Subcutaneous adipose tissue (tissue), 4 donors: ENCODE measurements around the gene HYCC2. TPM values are rescaled to one million over a fixed set of nuclear protein-coding genes. Genes with fewer than 3 reads are reported as not detected.

ENCODE experiments used
- total RNA-seq, 4 donors: library from RNA; depleted of rRNA; stranded (reverse); fragments of >200 nt; gene quantifications; one replicate each; pipeline ENCODE4 v1.1.0, GENCODE V29; 2016
- TF ChIP-seq, protein P1 (sequence below): fragments of 450-650 bp; IDR thresholded peaks from one replicate; pipeline ENCODE4 v1.5.1; 2016; ENCODE audit warnings: low read depth, mild to moderate bottlenecking, control low read depth, antibody characterized with exemption, moderate library complexity

Gene HYCC2
- total RNA-seq, 4 donors from 2014 or later = 30.5 to 47.1 (median 35.9) TPM

DNA sequence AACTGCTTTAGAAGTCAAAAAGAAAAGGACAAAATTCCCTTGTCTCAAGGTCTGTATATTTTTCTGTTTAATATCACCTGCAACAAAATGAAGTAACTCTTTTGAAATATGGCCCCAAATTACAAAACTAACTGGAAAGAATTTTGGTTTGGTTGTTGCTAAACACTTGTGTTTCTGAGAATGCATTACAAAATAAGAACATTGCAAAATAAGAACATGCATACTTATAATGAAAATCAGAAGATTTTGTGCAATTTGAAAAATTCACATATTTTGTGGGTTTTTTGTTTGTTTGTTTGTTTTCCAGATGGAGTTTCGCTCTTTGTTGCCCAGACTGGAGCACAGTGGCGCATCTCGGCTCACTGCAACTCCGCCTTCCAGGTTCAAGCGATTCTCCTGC, 22.1 kb upstream of the HYCC2 start:
- TF ChIP-seq, protein P1, sequence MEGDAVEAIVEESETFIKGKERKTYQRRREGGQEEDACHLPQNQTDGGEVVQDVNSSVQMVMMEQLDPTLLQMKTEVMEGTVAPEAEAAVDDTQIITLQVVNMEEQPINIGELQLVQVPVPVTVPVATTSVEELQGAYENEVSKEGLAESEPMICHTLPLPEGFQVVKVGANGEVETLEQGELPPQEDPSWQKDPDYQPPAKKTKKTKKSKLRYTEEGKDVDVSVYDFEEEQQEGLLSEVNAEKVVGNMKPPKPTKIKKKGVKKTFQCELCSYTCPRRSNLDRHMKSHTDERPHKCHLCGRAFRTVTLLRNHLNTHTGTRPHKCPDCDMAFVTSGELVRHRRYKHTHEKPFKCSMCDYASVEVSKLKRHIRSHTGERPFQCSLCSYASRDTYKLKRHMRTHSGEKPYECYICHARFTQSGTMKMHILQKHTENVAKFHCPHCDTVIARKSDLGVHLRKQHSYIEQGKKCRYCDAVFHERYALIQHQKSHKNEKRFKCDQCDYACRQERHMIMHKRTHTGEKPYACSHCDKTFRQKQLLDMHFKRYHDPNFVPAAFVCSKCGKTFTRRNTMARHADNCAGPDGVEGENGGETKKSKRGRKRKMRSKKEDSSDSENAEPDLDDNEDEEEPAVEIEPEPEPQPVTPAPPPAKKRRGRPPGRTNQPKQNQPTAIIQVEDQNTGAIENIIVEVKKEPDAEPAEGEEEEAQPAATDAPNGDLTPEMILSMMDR = no peak

DNA sequence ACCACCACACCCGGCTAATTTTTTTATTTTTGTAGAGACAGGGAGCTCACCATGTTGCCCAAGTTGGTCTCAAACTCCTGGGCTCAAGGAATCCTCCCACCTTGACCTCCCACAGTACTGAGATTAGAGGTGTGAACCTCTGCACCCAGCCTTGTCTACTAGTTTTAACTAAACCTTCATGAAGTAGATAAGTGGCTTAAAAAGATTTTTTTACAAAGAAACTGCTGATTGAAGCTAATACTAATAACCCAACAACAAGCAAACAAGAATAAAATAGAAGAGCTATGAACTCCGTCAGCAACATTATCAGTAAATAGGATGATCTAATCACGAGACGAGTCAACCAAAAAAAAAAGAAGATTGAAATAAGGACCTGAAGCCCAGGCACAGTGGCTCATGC, 19.1 kb upstream of the HYCC2 start:
- TF ChIP-seq, protein P1 = no peak

- TF ChIP-seq, protein P1 = no peak
Measured at GRCh38 chr2:201084863-201085262, 13.4 kb upstream of the HYCC2 start.

DNA sequence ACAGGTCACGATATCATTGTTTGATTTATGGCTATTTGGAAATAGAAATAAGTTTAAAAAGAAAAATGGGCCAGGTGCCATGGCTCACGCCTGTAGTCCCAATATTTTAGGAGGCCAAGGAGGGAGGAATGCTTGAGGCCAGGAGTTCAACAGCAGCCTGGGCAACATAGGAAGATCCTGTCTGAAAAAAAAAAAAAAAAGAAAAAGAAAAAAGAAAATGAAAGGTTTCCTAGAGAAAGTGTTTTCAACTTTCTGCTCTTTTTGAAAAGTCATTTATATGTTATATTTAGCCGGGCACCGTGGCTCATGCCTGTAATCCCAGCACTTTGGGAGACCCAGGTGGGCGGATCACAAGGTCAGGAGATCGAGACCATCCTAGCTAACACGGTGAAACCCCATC, 3.5 kb upstream of the HYCC2 start:
- TF ChIP-seq, protein P1 = no peak

DNA sequence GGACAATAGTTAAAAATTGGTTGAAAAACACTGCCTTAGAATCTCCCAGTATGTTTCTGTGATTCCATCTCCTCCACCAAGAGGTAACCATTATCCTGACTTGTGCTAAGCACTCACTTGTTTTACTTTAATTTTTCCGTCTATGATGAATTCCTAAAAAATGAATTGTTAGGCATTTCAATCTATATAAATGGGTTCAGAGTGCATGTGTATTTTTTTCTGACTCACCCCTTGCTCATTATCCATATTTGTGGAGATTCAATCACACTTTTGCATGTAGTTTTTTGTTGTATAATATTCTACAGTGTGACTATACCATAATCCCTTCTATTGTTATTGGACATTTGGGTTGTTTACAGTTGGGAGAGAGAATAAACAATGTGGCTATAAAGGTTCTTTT, 1.6 kb upstream of the HYCC2 start:
- TF ChIP-seq, protein P1 = no peak

GRCh38 chr2:201072201-201072530, 695 bp upstream of the HYCC2 start:
- TF ChIP-seq, protein P1 = no peak

GRCh38 chr2:201070948-201071478, 458 bp downstream of the HYCC2 start:
- TF ChIP-seq, protein P1 = no peak
